IPS-20b (cell line): Measurements from ENCODE around the gene ADCY5.

Experiments
- H3K27ac ChIP-seq: one replicate; pipeline ENCODE4 v1.5.1; 2013; ENCODE audit warnings: low read length
- H3K27me3 ChIP-seq: 2 replicates; pipeline ENCODE4 v1.6.1; 2013; ENCODE audit warnings: mild to moderate bottlenecking, low read length, inconsistent platforms; ENCODE audit not compliant: insufficient read depth
- H3K36me3 ChIP-seq: 2 replicates; pipeline ENCODE4 v1.6.1; 2013; ENCODE audit warnings: low read depth, mild to moderate bottlenecking, inconsistent platforms, low read length, moderate library complexity; ENCODE audit not compliant: insufficient read depth
- H3K4me1 ChIP-seq: 2 replicates; pipeline ENCODE4 v1.6.1; 2013; ENCODE audit warnings: mild to moderate bottlenecking, control low read depth, inconsistent platforms, low read length, moderate library complexity; ENCODE audit not compliant: insufficient read depth
- H3K4me3 ChIP-seq: 2 replicates; pipeline ENCODE4 v1.5.1; 2013; ENCODE audit warnings: mild to moderate bottlenecking, low read length, inconsistent platforms
- H3K9ac ChIP-seq: 2 replicates; pipeline ENCODE4 v1.6.1; 2013; ENCODE audit warnings: low read depth, mild to moderate bottlenecking, inconsistent platforms, low read length, moderate library complexity
- H3K9me3 ChIP-seq: 2 replicates; pipeline ENCODE4 v1.6.1; 2013; ENCODE audit warnings: mild to moderate bottlenecking, low read depth, low read length, inconsistent platforms; ENCODE audit not compliant: insufficient read depth

Gene ADCY5

GRCh38 chr3:123397921-123398785, 50.7 kb downstream of the ADCY5 start:
- Histone ChIP-seq H3K36me3 (no peaks in the 10 kb centered on the region), H3K9ac (no peak overlapping the region), H3K9me3 (no peaks in the 10 kb centered on the region), H3K4me1 (no peaks in the 10 kb centered on the region), H3K27me3 (no peaks in the 10 kb centered on the region; the same call in 1 of the 2 replicates), H3K27ac (no peak overlapping the region), H3K4me3 (no peak overlapping the region)

- H3K4me3 ChIP-seq, result no peak overlapping the region
- H3K9me3 ChIP-seq, result no peaks in the 10 kb centered on the region
- H3K36me3 ChIP-seq, result no peaks in the 10 kb centered on the region
- no peaks in the 10 kb centered on the region; the same call in 1 of the 2 replicates for H3K4me1 ChIP-seq
- H3K27ac ChIP-seq, result no peak overlapping the region
- no peak overlapping the region for H3K9ac ChIP-seq
- H3K27me3 ChIP-seq, result no peaks in the 10 kb centered on the region; the same call in 1 of the 2 replicates
These were observed 51.8 kb downstream of the ADCY5 start for GRCh38 chr3:123397050-123397590.

GRCh38 chr3:123396171-123397049, 52.5 kb downstream of the ADCY5 start:
- no peak overlapping the region for H3K27ac ChIP-seq
- no peak overlapping the region for H3K9ac ChIP-seq
- H3K4me3 ChIP-seq, result no peak overlapping the region
- no peaks in the 10 kb centered on the region for H3K9me3 ChIP-seq
- H3K4me1 ChIP-seq, result no peaks in the 10 kb centered on the region; the same call in 1 of the 2 replicates
- no peaks in the 10 kb centered on the region for H3K36me3 ChIP-seq
- no peaks in the 10 kb centered on the region; the same call in 1 of the 2 replicates for H3K27me3 ChIP-seq

GRCh38 chr3:123395235-123395634, 53.7 kb downstream of the ADCY5 start:
- Histone ChIP-seq H3K4me1 (no peaks in the 10 kb centered on the region; the same call in 1 of the 2 replicates), H3K4me3 (no peak overlapping the region), H3K27ac (no peak overlapping the region), H3K27me3 (no peaks in the 10 kb centered on the region; the same call in 1 of the 2 replicates), H3K9ac (no peak overlapping the region), H3K36me3 (no peaks in the 10 kb centered on the region), H3K9me3 (no peaks in the 10 kb centered on the region)

GRCh38 chr3:123394391-123395020, 54.4 kb downstream of the ADCY5 start:
- Histone ChIP-seq H3K9me3 (no peaks in the 10 kb centered on the region), H3K4me3 (no peak overlapping the region), H3K4me1 (no peaks in the 10 kb centered on the region; the same call in 1 of the 2 replicates), H3K36me3 (no peaks in the 10 kb centered on the region), H3K27me3 (no peaks in the 10 kb centered on the region; the same call in 1 of the 2 replicates), H3K27ac (no peak overlapping the region), H3K9ac (no peak overlapping the region)

GRCh38 chr3:123392871-123393620, 55.8 kb downstream of the ADCY5 start:
- Histone ChIP-seq H3K4me3 (no peak overlapping the region), H3K36me3 (no peaks in the 10 kb centered on the region), H3K27ac (no peak overlapping the region), H3K4me1 (no peaks in the 10 kb centered on the region; the same call in 1 of the 2 replicates), H3K9me3 (no peaks in the 10 kb centered on the region), H3K27me3 (no peaks in the 10 kb centered on the region; the same call in 1 of the 2 replicates), H3K9ac (no peak overlapping the region)

GRCh38 chr3:123392368-123392767, 56.5 kb downstream of the ADCY5 start:
- Histone ChIP-seq H3K4me1 (no peaks in the 10 kb centered on the region; the same call in 1 of the 2 replicates), H3K27ac (no peak overlapping the region), H3K36me3 (no peaks in the 10 kb centered on the region), H3K4me3 (no peak overlapping the region), H3K9me3 (no peaks in the 10 kb centered on the region), H3K9ac (no peak overlapping the region), H3K27me3 (no peaks in the 10 kb centered on the region)

GRCh38 chr3:123390865-123391600, 57.9 kb downstream of the ADCY5 start:
- no peaks in the 10 kb centered on the region for H3K36me3 ChIP-seq
- no peaks in the 10 kb centered on the region for H3K9me3 ChIP-seq
- no peaks in the 10 kb centered on the region for H3K27me3 ChIP-seq
- peaks cover 7% of the 10 kb centered on the region; the same call in 1 of the 2 replicates for H3K4me1 ChIP-seq
- H3K27ac ChIP-seq, result no peak overlapping the region
- no peak overlapping the region for H3K9ac ChIP-seq
- H3K4me3 ChIP-seq, result no peak overlapping the region

GRCh38 chr3:123389628-123389918, 59.3 kb downstream of the ADCY5 start:
- Histone ChIP-seq H3K4me1 (peaks cover 7% of the 10 kb centered on the region; the same call in 1 of the 2 replicates), H3K9ac (no peak overlapping the region), H3K36me3 (no peaks in the 10 kb centered on the region), H3K27ac (no peak overlapping the region), H3K4me3 (no peak overlapping the region), H3K9me3 (no peaks in the 10 kb centered on the region), H3K27me3 (no peaks in the 10 kb centered on the region)

- Histone ChIP-seq H3K9me3 (no peaks in the 10 kb centered on the region), H3K36me3 (no peaks in the 10 kb centered on the region), H3K27ac (no peak overlapping the region), H3K9ac (no peak overlapping the region), H3K4me1 (peaks cover 7% of the 10 kb centered on the region; the same call in 1 of the 2 replicates), H3K27me3 (no peaks in the 10 kb centered on the region), H3K4me3 (no peak overlapping the region)
These were observed 59.9 kb downstream of the ADCY5 start for GRCh38 chr3:123388811-123389627.
